Stimulated activated naive B cell treated with anti-CD40 and anti-IgM and Interleukin-4, amounts not matched to agents 10 μg/mL and 1 μg/mL and 100 μg/mL, for 72 hours (primary cell): ENCODE results near the gene ZFAND2A.

Experiments
- ATAC-seq, 2 donors: fragments of 150-1000 bp; cut with Tn5 transposase; replicated peaks; 2 replicates each; pipeline ENCODE4 v1.10.0; 2021; ENCODE audit warnings: moderate library complexity in 1 of 2
- DNase-seq: peaks from one replicate; pipeline ENCODE4 v3.0.0; 2021
- H3K27ac Mint-ChIP-seq: one replicate; pipeline ENCODE4 v1.8.0; 2022; ENCODE audit warnings: mild to moderate bottlenecking, mixed read lengths
- H3K27me3 Mint-ChIP-seq, 2 donors: one replicate each; pipeline ENCODE4 v1.8.0; 2022; ENCODE audit warnings: mixed read lengths in 2 of 2
- H3K36me3 Mint-ChIP-seq, 2 donors: one replicate each; pipeline ENCODE4 v1.8.0; 2022; ENCODE audit warnings: mixed read lengths in 2 of 2, mild to moderate bottlenecking in 1 of 2
- H3K4me1 Mint-ChIP-seq, 2 donors: one replicate each; pipeline ENCODE4 v1.8.0; 2022; ENCODE audit warnings: mixed read lengths in 2 of 2, mild to moderate bottlenecking in 1 of 2
- H3K4me3 Mint-ChIP-seq, 2 donors: one replicate each; pipeline ENCODE4 v1.8.0; 2022; ENCODE audit warnings: mild to moderate bottlenecking in 2 of 2, mixed read lengths in 2 of 2, moderate library complexity in 1 of 2
- H3K9me3 Mint-ChIP-seq, 2 donors: one replicate each; pipeline ENCODE4 v1.8.0; 2022; ENCODE audit warnings: mixed read lengths in 2 of 2, mild to moderate bottlenecking in 1 of 2

The ZFAND2A gene

DNA sequence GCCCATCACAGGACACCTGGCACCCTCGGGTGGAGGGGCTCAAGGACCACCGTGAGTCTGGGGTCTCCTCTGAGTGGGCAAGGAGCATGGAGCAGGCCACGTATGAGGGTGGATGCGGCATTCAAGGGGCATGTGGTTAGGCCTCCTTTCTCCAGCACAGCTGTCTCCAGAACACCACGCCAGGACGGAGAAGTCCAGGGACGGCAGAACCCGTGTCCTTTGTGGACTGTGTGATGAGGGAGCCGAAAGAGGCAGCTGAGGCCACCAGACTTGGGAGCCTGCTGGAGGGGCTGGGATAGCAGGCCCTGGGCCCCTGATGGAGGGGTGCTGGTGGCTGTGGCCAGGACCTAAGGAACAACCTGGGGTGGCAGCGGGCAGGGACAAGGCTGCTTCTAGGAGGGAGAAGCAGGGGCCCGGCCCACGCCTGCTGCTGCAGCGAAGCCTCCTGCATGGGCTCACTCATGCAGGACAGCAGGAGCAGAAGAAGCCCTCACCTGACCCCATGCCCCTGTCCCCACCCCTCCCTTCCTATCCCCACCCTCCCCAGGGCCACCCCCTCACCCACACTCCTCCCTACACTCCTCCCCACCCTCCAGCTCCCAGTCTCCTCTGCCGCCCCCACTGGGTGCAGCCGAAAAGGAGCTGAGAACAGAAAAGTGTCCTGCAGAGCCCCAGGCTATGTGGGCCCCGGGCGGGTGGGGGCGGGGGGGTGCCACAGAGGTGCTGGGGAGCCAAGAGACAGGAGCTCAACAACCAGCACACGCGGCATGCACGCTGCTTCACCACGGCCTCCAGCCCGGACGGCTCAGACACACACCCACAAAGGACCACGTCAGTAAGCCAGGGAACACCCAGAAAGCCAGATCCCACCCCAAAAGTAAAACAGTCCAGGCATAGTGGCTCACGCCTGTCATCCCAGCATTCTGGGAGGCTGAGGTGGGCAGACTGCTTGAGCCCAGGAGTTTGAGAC is 29.7 kb downstream of the ZFAND2A start:
- Mint-ChIP-seq H3K27me3 (no peaks in the 10 kb centered on the region), H3K9me3 (peaks cover 0 to 3% of the 10 kb centered on the region in 2 donors), H3K27ac (peak overlapping the region; percentile 56), H3K4me1 (peaks cover 4 to 15% of the 10 kb centered on the region in 2 donors), H3K36me3 (peaks cover 30 to 44% of the 10 kb centered on the region in 2 donors), H3K4me3 (no peak overlapping the region)
- DNase-seq (no peak), ATAC-seq (no peak)

DNA sequence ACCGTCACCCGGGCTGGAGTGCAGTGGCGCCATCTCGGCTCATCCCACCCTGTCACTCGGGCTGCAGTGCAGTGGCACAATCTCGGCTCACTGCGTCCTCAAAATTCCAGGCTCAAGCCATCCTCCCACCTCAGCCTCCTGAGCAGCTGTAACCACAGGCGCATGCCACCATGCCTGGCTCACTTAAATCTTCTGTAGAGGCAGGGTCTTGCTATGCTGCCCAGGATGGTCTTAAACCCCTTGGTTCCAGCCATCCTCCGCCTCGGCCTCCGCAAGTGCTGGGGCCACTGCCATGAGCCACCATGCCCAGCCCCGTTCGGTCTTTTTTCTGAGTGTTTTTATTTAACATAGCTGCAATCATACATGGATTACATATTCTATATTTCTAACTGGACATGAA is 30.6 kb downstream of the ZFAND2A start:
- no peak overlapping the region for H3K4me3 Mint-ChIP-seq
- H3K9me3 Mint-ChIP-seq: peaks cover 0 to 3% of the 10 kb centered on the region in 2 donors
- H3K36me3 Mint-ChIP-seq: peaks cover 33 to 45% of the 10 kb centered on the region in 2 donors
- DNase-seq (no peak), ATAC-seq (no peak)
- H3K4me1 Mint-ChIP-seq: peaks cover 4 to 9% of the 10 kb centered on the region in 2 donors
- H3K27me3 Mint-ChIP-seq: no peaks in the 10 kb centered on the region
- no peak overlapping the region for H3K27ac Mint-ChIP-seq

DNA sequence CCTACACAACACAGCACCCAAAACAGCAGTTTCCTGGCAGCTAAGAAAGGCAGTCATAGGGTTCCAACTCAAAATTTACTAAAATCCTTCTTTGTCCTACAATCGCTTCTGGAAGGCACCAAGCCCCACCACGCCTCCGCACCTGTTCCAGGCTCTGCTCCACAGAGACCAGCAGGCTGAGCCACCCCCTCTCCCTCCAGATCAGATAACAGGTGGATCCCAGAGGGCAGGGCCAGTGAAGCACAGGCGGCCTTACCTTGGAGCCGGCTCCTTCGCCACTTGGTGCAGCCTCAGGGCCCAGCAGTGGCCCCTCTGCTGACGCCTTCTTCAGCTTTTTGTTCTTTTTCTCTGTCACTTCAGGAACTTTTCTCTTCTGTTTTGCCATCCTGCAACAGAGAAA is 33.0 kb downstream of the ZFAND2A start:
- Mint-ChIP-seq H3K4me1 (peaks cover 8 to 16% of the 10 kb centered on the region in 2 donors), H3K4me3 (no peak overlapping the region), H3K27me3 (no peaks in the 10 kb centered on the region), H3K36me3 (peaks cover 28 to 42% of the 10 kb centered on the region in 2 donors), H3K9me3 (peaks cover 0 to 3% of the 10 kb centered on the region in 2 donors), H3K27ac (no peak overlapping the region)
- no peak for DNase-seq
- no peak for ATAC-seq

DNA sequence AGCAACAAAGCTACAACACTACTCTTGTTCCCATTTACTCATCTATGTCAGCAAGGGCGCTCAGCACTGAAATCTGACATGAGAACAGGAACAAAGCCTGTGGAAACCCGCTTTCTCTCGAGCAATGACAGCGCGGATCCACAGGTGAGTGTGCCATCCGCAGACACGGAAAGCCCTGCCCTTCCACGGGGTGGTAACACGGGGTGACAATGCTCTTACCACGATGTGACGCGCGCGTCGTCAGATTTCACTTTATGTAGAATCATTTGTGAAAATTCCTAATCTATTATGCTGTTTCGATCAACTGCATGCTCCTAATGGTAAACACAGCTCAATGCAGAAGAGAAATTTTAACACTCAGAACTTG is 34.4 kb downstream of the ZFAND2A start:
- Mint-ChIP-seq H3K27ac (no peak overlapping the region), H3K9me3 (no peaks in the 10 kb centered on the region), H3K4me1 (peaks cover 9 to 13% of the 10 kb centered on the region in 2 donors), H3K4me3 (no peak overlapping the region), H3K36me3 (peaks cover 24 to 38% of the 10 kb centered on the region in 2 donors), H3K27me3 (no peaks in the 10 kb centered on the region)
- no peak for DNase-seq
- ATAC-seq: no peak

DNA sequence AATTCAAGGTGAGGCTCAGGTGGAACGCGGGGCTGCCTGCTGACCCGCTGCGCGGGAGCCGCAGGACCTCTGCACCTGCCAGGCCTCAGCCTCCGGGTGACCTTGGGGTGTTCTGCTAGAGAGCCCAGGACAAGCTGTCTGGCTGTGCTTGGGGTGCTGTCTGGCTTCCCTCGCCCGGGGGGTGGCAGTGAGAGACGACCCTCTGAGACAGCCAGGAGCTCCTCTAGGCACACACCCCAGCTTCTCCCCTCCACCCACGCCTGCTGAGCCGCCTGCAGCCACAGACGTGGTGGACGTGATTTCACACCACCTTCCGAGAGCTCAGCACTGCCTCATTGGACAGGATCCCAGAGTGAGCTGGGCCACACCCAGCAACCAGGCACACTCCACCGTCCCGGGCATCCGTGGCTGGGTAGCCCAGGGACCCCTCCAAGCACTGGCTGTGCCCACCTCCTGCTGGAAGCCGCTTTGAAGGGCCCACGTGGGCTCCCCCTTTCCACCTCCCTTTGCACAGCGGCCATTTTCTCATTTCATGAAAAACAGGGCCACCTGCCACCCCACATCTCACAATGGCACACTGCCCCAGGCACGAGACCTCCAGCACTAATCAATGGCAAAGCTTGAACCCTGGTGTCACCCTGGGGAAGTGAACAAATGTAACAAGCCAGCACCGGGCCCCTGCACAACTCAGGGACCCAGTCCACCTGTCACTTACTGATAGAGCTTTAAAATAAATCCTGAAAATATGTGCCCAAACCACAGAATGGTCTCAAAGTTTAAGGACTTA is 35.0 kb downstream of the ZFAND2A start:
- ATAC-seq: no peak
- peaks cover 9 to 13% of the 10 kb centered on the region in 2 donors for H3K4me1 Mint-ChIP-seq
- H3K4me3 Mint-ChIP-seq: no peak overlapping the region
- peak overlapping the region; percentile 17 for H3K27ac Mint-ChIP-seq
- DNase-seq: no peak
- no peaks in the 10 kb centered on the region for H3K9me3 Mint-ChIP-seq
- no peaks in the 10 kb centered on the region for H3K27me3 Mint-ChIP-seq
- peaks cover 24 to 41% of the 10 kb centered on the region in 2 donors for H3K36me3 Mint-ChIP-seq

DNA sequence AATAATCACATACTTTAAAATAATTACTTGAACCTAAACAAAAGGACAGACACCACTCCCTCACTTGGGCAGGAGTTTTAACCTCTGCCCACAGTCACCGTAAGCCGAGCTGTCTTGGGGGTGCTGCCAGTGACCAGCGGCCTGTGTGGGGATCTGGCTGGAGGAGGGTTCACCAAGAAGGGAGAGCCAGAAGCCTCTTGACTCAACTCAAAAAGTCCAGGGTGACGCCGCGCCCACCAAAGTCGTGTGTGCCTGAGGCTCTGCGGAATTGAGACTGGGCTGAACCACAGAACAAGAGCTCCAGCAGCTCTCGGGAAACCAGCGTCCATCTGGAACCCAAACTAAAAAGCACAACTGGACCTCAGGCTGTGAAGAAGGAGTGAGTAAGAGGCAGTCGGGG is 35.8 kb downstream of the ZFAND2A start:
- no peak overlapping the region for H3K27ac Mint-ChIP-seq
- DNase-seq (no peak), ATAC-seq (no peak)
- H3K9me3 Mint-ChIP-seq: no peaks in the 10 kb centered on the region
- peaks cover 18 to 34% of the 10 kb centered on the region in 2 donors for H3K36me3 Mint-ChIP-seq
- no peaks in the 10 kb centered on the region for H3K27me3 Mint-ChIP-seq
- H3K4me1 Mint-ChIP-seq: peaks cover 9 to 13% of the 10 kb centered on the region in 2 donors
- H3K4me3 Mint-ChIP-seq: no peak overlapping the region

DNA sequence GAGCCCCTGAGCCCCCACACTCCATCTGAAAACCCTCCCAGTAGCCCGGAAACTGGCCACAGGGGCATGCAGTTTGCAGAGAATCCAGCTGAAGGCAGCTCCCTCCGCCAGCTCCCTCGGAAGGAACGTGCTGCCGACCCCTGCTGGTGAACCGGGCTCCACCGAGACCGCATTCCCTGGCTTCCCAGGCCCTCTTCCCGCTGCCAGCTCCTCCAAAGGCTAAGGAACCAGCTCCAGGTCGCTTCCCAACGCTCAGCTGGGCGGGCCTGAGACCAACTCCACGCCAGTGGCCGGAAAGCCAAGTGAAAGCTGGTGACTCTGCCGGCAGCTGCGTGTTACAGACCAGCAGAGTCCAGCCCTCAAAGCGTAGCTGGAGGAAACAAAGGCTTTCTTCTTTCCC is 36.3 kb downstream of the ZFAND2A start:
- no peak overlapping the region for H3K4me3 Mint-ChIP-seq
- peaks cover 9 to 13% of the 10 kb centered on the region in 2 donors for H3K4me1 Mint-ChIP-seq
- no peaks in the 10 kb centered on the region for H3K27me3 Mint-ChIP-seq
- no peaks in the 10 kb centered on the region for H3K9me3 Mint-ChIP-seq
- no peak for ATAC-seq
- no peak for DNase-seq
- H3K27ac Mint-ChIP-seq: no peak overlapping the region
- peaks cover 18 to 34% of the 10 kb centered on the region in 2 donors for H3K36me3 Mint-ChIP-seq

DNA sequence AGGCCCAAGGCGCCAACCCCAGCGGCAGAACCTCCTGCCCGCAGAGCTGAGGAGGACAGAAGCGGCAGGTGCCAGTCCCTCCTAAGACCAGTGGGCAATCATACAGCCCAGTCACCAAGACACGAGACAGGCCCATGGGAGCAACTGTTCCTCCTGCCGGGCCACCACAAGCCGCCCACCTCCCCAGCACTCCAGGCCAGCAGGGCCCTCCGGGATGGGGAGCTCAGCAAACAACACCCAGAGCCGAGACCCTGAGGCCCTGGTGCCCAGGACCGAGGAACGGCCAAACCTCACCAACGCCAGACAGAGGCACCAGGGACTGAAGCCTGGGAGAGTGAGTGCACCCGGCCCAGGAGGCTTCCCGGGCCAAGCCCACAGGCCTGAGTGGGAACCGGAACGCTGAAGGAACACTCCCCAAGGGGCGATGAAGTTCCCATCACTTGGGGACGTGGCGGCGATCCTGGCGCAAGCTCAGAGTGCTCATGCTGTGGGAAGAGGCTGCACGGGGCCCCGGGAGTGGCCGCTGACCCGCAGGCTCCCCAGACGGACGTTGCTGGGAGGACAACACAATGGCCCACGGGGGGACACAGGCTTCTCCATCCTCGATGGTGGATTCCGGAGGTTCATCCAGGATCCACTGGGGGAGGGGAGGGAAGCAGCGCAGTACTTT is 37.0 kb downstream of the ZFAND2A start:
- no peak for ATAC-seq
- Mint-ChIP-seq H3K36me3 (peaks cover 23 to 38% of the 10 kb centered on the region in 2 donors), H3K27me3 (no peaks in the 10 kb centered on the region), H3K27ac (no peak overlapping the region), H3K4me1 (peaks cover 9 to 16% of the 10 kb centered on the region in 2 donors), H3K9me3 (no peaks in the 10 kb centered on the region), H3K4me3 (peak overlapping the region in 1 of 2 donors; percentile 6)
- DNase-seq: no peak

DNA sequence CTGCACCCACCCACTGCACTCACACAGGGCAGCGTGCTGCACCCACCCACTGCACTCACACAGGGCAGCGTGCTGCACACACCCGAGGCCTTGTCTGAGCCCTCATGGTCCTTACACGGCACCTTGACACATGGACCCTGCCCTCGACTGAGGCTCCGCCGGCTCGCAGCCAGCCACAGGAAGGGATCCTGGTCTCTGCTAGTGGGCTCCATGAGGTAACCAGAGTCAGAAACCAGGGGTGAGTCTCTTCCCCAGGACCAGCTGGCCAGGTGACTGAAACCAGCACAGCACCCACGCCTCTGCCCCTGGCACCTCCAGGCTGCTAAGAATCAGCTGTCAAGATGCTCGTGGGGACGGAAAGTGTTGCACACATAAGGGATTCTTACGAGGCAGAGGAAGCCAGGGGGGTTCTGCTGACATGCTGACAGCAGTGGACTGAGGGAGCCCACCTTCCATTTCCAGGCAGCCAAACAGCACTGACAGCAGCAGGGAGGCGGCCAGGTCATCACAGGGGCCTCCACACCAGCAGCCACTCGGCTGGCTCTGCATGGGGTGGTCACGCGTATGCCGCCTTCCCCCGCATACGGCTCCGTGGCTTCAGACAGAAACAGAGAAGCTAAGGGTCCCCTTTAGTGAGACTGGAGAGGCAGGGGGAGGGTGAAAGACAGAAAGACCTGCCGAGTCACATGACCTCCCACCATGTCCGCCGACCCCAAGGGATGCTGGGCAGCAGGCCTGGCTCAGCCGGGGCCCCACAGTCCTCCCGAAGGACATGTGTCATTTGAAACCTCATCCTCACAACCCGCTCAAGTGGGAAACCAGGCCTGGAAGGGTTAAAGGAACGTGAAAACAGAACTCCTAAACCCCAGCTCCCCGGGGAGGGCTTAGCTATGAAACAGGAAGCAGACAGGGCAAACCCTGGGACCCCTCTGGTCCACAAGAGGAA is 37.8 kb downstream of the ZFAND2A start:
- Mint-ChIP-seq H3K4me1 (peaks cover 13 to 22% of the 10 kb centered on the region in 2 donors), H3K9me3 (peaks cover 4% of the 10 kb centered on the region in 2 donors), H3K36me3 (peaks cover 30 to 45% of the 10 kb centered on the region in 2 donors), H3K27me3 (no peaks in the 10 kb centered on the region), H3K4me3 (peak overlapping the region in 1 of 2 donors; percentile 6), H3K27ac (peak overlapping the region; percentile 25)
- no peak for DNase-seq
- peak in 1 of 2 donors; percentile 25 for ATAC-seq

DNA sequence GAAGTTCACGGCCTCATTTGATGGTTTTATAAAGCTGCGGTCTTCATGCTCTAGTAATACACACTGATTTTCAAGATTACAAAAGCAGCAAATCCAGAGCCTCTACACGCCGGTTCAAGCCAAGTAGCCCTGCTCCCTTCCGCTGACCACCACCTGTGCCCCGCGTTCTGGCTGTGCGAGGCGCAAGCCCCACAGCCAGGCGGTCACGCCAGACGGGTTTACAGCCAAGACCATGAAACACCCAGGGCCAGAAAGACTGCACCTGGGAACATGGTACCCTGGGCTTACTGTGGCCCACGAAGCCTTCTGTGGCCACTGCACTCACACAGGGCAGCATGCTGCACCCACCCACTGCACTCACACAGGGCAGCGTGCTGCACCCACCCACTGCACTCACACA is 38.5 kb downstream of the ZFAND2A start:
- H3K4me3 Mint-ChIP-seq: no peak overlapping the region
- ATAC-seq: no peak
- H3K4me1 Mint-ChIP-seq: peaks cover 13 to 22% of the 10 kb centered on the region in 2 donors
- H3K27me3 Mint-ChIP-seq: no peaks in the 10 kb centered on the region
- no peak for DNase-seq
- peaks cover 4% of the 10 kb centered on the region in 2 donors for H3K9me3 Mint-ChIP-seq
- peaks cover 26 to 39% of the 10 kb centered on the region in 2 donors for H3K36me3 Mint-ChIP-seq
- H3K27ac Mint-ChIP-seq: no peak overlapping the region

DNA sequence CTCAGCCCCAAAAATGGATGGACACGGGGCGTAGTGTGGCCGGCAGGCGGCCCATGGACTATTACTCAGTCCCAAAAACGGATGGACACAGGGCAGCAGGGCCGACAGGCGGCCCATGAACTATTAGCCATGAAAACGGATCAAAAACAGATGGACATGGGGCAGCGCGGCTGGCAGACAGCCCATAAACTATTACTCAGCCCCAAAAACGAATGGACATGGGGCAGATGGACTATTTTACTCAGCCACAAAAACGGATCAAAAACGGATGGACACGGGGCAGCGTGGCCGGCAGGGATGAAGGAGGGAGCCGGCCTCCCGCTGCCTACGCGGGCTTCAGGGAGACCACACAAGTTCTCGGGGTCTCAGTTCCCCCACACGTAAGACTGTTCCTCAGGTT is 39.2 kb downstream of the ZFAND2A start:
- ATAC-seq (no peak), DNase-seq (no peak)
- Mint-ChIP-seq H3K27me3 (no peaks in the 10 kb centered on the region), H3K9me3 (peaks cover 4% of the 10 kb centered on the region in 2 donors), H3K4me1 (peaks cover 16 to 22% of the 10 kb centered on the region in 2 donors), H3K36me3 (peaks cover 27 to 43% of the 10 kb centered on the region in 2 donors), H3K27ac (no peak overlapping the region), H3K4me3 (no peak overlapping the region)

DNA sequence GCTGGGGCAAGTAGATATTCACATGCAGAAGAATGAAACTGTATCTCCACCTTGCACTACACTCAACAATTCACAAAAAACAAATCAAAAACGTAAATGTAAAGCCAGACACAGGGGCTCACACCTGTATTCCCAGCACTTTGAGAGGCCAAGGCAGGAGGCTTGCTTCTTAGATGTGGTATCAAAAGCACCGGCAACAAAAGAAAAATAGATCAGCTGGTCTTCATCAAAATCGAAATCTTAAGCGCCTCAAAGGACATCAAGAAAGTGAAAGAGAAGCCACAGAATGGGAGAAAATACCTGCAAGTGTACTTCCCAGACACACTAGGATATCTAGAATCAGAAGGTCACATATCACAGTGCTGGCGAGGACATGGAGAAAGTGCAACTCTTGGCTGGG is 40.8 kb downstream of the ZFAND2A start:
- ATAC-seq (no peak), DNase-seq (no peak)
- H3K27ac Mint-ChIP-seq: no peak overlapping the region
- peaks cover 18 to 22% of the 10 kb centered on the region in 2 donors for H3K4me1 Mint-ChIP-seq
- peaks cover 31 to 40% of the 10 kb centered on the region in 2 donors for H3K36me3 Mint-ChIP-seq
- H3K4me3 Mint-ChIP-seq: no peak overlapping the region
- no peaks in the 10 kb centered on the region for H3K27me3 Mint-ChIP-seq
- peaks cover 4% of the 10 kb centered on the region in 2 donors for H3K9me3 Mint-ChIP-seq

DNA sequence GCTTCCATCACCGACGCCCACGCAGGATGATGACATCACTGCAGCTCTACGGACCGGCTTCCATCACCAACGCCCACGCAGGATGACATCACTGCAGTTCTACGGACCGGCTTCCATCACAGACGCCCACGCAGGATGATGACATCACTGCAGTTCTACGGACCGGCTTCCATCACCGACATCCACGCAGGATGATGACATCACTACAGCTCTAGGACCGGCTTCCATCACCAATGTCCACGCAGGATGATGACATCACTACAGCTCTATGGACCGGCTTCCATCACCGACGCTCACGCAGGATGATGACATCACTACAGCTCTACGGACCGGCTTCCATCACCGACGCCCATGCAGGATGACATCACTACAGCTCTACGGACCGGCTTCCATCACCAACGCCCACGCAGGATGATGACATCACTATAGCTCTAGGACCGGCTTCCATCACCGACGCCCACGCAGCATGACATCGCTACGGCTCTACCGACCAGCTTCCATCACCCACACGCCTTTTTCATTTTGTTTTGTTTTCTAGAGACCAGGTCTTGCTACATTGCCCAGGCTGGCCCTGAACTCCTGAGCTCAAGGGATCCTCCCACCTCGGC is 42.6 kb downstream of the ZFAND2A start:
- no peak for DNase-seq
- peaks cover 4% of the 10 kb centered on the region in 2 donors for H3K9me3 Mint-ChIP-seq
- H3K36me3 Mint-ChIP-seq: peaks cover 31 to 46% of the 10 kb centered on the region in 2 donors
- ATAC-seq: no peak
- H3K27ac Mint-ChIP-seq: peak overlapping the region; percentile 85
- peaks cover 14% of the 10 kb centered on the region in 2 donors for H3K4me1 Mint-ChIP-seq
- peak overlapping the region in 1 of 2 donors; percentile 9 for H3K4me3 Mint-ChIP-seq
- H3K27me3 Mint-ChIP-seq: no peaks in the 10 kb centered on the region
